GM18519 (cell line): ENCODE results near the gene HOXA13.

ENCODE experiments used
- ATAC-seq: cut with Tn5 transposase; IDR thresholded peaks from one replicate; pipeline ENCODE4 v1.9.1; 2021; ENCODE audit warnings: mild to moderate bottlenecking, moderate library complexity; ENCODE audit not compliant: unreplicated experiment, low FRiP score

HOXA13 gene

DNA sequence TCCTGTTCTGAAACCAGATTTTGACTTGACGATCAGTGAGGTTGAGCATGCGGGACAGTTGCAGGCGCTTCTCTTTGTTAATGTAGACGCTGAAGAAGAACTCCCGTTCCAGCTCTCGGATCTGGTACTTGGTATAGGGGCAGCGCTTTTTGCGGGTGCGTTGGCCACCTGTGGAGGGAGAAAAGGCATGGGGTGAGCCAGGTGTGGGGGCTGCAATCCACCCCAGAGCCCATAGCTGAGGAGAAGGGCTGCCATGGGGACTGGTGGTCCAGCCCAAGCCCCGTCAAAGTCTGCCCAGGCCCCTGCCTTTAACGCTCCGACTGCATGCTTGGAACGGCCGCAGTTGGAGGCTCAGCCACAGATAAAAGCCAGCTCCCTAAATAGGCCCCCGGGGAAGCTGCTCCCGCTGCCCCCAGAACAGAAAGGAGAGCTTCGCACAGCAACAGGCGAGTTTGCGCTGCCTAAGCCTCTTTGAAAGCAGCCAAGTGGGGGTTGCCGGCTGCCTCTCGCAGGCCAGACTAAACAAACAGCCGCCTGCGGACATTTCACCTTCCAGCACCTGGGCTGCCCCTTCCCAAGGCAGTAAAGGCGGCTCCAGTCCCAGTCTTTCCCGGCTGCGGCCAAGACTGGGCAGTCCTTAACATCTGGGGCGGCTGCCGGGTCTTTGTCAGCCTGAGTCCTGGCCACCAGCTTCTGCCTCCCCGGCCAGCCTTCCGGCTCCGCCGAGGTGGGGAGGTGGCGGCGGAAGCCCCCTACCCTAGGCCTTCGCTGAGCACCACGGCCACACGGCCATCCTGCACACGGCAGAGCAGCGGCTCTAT is 16.8 kb downstream of the HOXA13 start:
- no peak for ATAC-seq

DNA sequence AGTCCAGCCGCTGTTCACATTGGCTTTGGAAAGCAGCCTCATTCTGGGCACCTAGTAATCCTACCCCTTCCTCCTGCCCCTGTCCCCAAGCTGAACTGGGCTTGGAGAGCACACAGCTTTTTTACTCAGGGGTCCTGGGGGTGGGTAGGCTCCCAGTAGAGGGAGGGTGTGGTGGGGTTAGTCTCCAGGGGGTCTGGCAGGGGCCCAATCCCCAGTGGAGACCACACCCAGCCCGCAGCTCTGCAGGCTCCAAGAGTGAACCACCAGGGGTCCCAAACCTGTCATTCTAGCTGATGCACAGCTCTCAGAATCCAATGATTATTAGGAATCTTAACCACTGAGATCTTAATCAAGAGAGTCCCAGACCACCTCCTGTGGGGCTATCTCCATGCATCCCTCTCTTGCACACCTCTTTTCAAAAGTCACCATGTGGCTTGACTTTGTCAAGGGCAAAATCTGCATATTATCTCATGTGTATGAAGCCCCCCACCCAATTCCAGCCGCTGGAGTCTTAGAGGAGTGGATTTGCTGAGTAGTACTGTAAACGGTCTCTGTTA is 17.5 kb downstream of the HOXA13 start:
- no peak for ATAC-seq

DNA sequence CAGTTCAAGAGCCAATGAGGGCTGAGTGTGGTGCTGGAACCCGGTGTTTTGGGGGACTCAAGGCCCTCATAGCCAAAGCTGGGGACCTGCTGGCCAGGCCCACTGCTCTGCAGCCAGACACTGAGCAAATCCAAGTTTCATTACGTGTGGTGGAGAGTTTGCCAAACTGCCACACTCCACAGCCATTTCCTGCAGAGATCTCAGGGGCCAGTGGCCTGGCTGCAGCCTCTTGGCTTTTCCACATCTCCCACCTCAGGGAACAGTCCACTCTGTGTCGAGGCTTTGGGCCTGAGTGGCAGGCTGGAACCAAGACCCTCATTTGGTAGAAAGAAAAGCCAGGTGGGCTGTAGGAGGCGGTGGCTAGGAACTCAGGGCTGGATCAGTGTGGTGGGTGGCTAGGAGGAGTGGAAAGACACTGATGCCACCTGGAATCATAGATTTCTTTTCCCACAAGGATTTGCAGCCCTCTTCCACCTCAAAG is 18.1 kb downstream of the HOXA13 start:
- no peak for ATAC-seq

DNA sequence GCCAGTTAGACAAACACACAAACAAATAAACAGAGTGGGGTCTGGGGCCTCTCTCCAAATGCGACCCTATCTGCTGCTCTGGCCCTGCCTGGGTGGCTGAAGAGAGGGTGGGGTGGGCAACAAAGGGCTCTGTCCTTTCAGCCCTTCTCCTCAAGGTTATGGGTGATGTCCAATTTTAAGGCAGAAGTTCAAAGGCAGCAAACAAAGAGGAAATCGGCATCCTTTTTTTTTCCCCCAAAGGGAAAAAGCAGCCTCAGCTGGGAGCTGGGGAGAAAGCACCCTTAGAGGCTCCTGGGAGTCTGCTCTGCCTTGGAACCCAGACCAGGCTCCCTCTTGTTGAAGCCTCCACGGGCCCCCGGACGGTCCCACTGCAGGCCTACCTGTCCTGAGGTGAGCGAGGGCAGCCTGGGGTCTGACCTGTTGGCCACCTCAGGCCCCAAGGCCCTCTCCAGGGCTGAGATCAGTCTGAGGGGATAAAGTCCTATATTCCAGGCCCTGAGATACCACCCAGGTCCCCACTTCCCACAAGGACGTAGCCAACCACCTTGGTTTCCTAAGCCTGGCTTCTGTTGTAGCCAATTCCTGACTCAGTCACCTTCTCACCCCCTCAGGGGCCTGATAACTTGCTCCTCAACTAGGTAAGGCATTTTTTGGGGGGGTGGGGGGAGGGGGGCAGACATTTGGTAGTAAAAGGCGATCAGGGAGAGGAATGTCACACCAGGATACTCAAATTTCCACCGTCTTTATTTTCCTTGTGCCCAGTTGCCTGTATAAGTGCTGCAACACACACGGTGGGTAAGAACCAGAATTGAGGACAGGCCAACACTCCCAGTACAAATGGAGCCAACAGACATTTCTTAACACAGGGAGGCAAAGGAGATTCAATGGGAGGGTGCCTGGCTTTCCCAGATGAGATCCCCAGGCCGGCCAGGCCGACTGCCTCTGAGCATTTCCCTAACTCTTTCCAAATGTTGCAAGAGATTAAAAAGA is 19.2 kb downstream of the HOXA13 start:
- ATAC-seq = no peak

DNA sequence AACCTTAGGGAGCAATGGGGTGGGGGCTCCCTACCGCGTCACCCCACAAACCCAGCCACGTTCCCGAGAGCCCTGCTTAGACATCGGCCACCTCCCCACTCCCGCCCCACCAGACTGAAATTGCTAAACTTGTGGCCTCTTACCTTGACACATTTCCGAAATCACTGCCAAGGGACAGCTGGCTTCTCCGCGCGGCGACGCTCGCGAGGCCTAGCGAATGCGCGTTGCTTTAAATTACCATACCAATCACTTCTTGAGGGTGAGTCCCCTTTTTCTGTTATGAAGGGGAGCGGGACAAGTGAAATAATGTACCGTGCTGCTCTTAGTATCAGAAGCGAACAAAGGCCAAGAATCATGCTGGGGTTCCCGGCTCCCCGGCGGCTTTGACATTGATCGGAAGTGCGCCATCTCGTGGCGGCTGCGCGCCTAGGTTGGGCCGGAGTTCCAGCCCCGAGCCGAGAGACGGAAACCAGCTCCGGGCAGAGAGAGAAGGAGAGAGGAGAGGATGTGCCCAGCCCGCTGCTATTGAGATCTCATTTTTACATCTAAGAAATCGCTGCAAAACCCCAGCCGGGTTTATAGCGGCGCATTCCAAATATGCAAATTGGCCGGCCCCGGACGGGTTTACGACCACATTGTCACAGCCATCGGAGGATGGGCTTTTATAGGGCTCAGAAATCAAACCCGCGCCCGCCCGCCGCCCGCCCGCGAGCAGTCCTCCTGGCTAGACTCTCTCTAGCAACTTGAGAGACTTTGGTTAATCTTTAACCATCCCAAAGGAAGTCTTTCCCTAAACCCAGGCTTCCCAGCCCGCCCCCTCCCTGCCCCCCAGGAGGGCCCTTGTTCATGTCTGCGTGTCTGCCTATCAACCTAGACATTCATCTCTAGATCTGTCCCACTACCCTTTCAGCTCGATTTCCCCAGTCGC is 20.1 kb downstream of the HOXA13 start:
- no peak for ATAC-seq

DNA sequence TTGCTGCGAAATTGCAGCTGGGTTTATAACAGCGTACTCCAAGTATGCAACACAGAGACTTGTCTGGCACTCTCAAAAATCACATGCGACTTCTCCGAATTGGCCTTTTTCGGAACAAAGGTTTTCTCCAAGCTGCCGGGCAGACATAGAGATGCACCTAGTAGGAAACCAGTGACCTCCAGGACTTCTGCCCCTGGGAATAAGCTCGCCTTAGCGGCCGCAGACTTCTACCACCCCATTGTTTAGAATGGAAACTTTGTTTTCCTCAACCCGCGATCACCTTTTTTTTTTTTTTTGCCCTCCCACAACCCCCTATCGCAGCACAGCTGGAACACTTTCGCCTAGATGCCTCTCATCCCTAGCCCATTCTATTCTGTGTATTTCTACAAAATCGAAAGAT is 20.9 kb downstream of the HOXA13 start:
- ATAC-seq = no peak

DNA sequence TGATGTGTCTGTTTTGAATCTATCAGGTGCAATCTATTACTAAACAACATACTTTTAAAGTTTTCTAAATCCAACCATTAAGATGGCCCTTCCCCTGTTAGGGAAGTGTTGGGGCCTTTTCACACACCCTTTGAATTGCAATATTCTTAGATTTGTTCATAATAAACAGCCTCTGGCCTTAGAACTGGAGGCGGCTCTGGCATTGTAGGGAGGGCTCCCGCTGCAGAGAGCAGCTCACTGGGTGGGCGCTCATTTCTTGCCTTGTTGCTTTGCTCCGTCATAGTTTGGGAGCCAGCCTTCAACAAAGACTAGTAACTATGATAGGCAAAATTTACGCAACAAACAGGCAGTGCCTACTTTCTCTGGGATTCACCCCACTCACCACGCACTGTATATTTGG is 21.5 kb downstream of the HOXA13 start:
- no peak for ATAC-seq

DNA sequence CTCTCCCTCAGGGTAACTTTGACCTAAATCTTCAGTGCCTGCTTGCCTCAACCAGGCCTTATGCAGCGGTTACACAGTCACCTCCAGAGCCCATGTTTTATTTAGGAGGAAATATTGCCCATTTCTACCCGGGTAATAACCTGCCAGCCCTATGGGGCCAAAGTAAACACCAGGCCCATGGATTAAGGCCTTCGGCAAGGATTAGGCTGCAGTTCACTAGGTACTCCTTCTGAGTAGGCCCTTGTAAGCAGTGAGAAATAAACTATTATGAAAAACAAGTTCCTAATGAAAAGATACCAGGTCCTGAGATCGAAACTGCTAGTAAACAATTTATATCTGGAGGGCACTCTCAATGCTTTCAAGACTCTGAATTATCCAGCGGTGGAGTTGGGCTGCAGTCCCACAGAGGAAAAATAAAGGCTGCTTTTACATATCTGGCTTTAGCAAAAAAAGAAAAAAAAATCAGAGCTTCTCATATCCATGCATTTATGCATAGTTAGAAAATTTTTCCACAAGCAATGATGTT is 22.0 kb downstream of the HOXA13 start:
- no peak for ATAC-seq

DNA sequence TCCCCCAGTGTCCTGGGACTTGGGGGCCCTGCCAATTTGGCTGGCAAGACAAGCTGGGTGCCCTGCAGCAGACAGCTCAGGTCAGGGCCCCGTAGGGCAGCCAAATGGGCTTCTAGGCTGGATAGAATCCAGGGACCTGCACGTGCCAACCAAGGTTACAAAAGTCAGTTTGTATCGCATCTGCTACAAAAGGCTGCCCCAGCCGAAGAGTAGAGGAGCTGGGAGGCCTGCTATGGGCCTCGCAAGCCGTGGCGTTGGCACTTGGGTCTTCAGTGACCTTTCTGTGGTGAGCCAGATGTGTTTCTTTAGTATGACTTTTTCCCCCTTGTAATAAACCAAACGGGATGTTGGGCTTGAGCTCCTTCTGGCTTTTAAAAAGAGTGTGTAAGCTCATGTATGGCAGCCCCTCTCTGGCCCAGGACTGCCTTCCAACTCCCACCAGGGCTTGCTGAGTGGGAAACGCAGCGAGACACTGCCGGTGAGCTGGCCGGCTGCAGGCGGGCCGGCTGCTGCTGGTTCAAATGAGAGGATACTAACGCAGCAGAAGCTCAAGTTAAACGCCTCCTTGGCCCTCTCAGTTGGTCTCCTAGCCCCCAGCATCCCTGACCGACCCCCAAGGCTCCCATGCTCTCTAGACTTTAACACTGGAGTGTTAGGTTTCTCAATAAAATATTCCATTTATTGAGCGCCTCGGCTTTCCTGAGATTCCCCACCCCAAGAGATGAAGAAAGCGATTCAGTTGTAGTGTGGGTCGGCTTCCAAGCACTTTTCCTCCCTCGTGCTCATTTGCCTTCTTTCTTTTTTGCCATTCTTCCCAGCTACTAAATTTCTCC is 22.7 kb downstream of the HOXA13 start:
- no peak for ATAC-seq

DNA sequence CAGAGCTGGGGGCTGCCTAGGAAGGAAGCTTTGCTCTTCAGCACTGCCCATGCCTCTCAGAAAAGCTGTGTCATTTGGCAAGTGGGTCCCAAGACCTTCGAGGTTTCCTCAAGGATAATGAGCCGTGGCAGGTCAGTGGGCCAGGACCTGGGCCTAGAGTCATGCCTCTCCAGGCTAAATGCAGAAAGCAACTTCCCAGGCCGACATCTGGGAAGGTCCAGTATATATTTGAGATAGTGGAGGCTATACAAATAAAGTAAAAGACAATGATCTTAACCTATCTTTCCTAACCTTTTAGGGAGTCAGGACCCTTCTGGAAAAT is 23.4 kb downstream of the HOXA13 start:
- ATAC-seq = no peak

DNA sequence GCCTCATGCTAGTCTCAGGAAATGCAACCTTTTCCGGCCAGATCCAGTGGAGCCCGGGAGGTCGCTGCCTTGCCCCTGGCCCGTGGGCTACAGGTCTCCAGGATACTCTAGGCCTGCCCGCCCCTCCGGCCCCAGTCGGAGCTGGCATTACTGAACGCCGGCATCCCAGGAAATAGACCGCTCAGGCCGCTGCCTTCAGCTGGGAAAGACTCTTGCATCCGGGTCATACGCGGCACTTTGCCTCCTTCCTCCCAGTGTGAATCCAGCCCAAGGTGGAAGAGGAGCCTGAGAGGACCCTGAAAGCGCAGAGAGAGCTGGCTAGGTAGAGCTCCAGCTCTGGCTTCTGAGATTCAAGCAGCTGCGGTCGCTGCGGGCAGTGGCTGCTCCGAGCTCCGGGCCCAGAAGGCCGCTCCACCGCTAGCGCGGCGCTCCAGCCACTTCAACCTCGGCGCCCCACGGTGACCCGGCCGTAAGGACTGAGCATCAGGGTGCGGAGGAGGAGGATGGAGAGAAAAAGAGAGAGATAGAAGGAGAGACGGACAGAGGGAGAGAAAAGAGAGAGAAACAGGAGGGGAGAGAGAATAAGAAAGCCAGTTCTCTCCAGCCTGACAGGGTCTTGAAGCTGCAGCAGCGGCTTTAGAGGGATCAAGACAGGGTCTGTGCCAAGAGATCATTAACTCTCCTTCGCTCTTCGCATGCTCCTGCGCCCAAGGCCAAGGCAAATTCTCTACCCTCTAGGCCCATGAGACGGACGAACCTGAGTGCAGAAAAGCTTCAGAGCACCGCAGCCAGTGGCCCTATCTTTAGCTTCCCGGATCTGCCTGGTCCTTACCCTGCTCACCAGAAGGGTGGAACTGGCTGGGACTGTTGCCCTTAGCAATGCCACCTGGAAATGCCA is 24.0 kb downstream of the HOXA13 start:
- no peak for ATAC-seq

DNA sequence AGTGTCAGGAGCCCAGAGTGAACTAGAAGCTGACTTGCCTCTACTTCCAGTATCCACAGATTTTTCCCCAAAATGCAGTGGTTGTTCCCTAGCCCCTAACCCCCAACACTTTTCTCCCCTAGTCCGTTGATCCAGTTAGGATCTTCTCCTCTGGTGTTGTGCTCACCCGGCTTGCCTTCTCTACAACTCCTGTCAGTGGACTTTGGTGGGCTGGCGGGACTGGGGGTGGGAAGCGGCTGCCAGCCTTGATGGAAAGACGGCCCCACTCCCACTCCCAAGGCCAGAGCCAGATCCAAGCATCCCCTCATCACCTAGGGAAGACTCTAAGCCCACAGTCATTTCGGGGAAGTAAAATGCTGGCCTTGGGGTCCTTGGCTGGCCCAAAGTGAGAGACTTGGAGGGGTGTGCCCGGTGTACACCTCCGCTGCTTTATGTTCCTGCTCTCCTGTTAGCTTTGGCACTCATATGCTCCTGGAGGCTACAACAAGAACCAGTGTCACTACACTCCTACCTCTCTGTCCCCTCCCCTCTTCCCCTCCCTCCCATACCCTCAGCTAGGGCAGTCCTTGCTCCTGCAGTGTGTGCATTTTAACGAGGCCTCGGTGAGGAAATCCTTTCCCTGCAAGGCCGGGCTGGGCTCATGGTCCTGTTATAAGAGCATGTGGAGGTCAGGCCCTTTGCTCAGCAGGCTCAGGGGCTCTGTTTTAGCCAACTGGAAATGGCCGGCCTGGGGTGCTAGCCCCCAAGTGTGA is 24.8 kb downstream of the HOXA13 start:
- no peak for ATAC-seq

DNA sequence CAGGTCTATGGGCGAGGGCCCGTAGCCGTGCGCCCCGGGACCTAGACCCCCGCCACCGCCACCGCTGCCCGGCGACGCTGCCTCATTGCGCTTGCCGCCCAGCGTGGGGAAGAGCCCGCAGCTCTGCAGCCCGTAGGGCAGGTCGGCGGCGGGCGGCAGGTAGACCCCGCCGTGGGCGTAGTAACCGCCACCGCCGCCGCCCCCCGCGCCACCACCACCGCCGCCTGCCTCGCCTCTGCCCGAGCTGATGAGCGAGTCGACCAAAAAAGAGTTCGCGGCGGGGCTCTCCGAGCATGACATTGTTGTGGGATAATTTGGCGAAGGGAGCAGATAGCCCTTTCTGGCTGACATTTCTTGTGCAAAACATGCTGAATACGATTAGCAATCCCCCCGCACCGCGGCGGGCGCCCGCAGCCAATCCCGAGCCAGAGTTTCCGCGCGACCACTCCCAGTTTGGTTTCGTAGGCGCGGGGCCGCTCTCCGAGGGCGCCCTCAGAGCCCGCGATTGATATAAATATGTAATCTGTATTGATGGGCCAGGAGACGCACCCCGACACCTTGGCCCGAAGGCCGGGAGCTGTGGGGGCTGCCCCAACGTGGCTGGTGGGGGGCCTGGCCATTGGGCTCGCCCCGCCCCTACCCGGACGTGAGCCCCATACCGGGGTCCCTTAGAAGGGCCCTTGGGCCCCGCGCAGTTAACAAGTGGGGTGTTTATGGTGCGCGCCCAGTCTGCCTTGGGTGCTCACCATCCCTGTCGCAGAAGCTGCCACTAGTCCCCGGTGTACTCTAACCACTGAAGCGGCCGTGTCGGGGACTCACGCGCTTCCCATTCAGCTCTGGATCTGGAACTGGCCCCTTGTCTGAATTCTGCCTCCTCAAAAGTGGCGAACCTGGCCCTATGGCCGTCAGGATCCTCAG is 25.7 kb downstream of the HOXA13 start, which contains the start of gene HOXA10:
Gene HOXA10, minus strand, starts transcription at position 365 of the 918 bp plus-strand sequence. Its CDS starts 14 bp downstream, at position 351.
- no peak for ATAC-seq

DNA sequence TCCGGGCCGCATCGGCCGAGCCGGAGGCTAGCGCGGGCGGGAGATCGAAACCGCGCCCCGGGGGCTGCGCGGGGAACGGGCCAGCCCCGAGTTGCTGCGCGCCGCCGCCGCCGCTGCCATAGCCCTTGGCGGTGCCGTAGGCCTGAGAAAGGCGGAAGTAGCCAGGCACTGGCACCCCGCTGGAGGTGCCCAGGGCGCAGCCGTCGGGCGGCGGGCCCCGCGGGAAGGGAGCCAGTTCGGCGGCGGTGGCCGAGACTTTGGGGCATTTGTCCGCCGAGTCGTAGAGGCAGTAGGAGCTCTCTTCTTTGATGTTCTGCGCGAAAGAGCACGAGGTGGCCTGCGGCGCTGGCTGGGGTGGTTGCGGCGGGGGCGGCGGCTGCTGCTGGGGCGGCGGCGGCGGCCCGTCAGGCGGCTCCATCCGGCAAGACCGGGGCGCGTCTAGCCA is 26.4 kb downstream of the HOXA13 start:
- ATAC-seq = no peak

DNA sequence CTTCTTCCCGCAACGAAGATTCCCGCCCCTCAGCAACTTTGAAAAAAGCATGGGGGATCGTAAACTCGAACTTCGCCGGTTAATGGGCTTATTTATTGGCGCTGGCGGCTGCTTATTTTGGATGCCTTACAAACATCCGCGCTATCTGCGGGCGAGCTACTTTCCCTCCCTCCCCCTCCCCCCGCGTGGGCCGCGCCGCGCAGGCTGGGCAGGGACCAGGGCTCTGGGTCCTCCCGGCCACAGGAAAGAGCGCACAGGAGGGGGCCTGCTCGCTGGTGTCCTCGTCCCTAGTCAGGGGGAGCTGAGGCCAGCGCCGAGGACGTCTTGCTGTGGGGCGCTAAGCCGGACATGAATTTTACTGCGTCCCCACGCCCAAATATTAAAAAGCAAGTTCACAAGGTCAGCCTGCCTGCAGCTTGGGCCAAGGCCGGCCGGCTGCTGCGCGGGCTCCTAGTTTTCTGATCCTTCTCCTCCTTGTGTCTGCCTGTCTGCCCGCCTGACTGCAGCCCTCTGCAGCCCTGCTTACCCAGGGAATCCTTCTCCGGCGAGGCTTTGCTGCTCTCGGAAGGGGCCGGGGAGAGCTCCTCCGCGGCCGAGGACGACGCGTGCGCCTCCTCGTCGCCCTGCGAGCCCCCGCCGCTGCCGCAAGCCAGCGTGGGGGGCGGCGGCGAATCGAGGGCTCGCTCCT is 26.9 kb downstream of the HOXA13 start:
- ATAC-seq = no peak
